GM18520 (cell line): ENCODE data around the gene ZBTB44.
"Not testable (repeated sequence)": the region's sequence is repeated elsewhere in the genome, so short reads cannot be mapped to it uniquely, and the experiment has no call there.

ENCODE experiments used
- ATAC-seq: cut with Tn5 transposase; IDR thresholded peaks from one replicate; pipeline ENCODE4 v1.9.1; 2021; ENCODE audit not compliant: unreplicated experiment

The ZBTB44 gene

GRCh38 chr11:130251763-130252162 is 63.0 kb downstream of the ZBTB44 start:
- not testable (repeated sequence) for ATAC-seq

GRCh38 chr11:130249929-130250328 is 64.8 kb downstream of the ZBTB44 start:
- not testable (repeated sequence) for ATAC-seq

- no peak for ATAC-seq
Observed at GRCh38 chr11:130249371-130249770, 65.3 kb downstream of the ZBTB44 start.

GRCh38 chr11:130247319-130247718 is 67.4 kb downstream of the ZBTB44 start:
- ATAC-seq, result no peak

GRCh38 chr11:130246738-130247137 is 68.0 kb downstream of the ZBTB44 start:
- no peak for ATAC-seq

GRCh38 chr11:130246270-130246669 is 68.4 kb downstream of the ZBTB44 start:
- no peak for ATAC-seq

GRCh38 chr11:130245375-130245774 is 69.3 kb downstream of the ZBTB44 start:
- not testable (repeated sequence) for ATAC-seq

- ATAC-seq, result no peak
Observed at GRCh38 chr11:130244848-130245247, 69.9 kb downstream of the ZBTB44 start.

- ATAC-seq, result no peak
Observed at GRCh38 chr11:130243816-130244215, 70.9 kb downstream of the ZBTB44 start.

- ATAC-seq, result no peak
Observed at GRCh38 chr11:130241713-130242112, 73.0 kb downstream of the ZBTB44 start.

GRCh38 chr11:130237282-130238006 is 77.3 kb downstream of the ZBTB44 start:
- ATAC-seq, result no peak

GRCh38 chr11:130234315-130234714 is 80.4 kb downstream of the ZBTB44 start:
- ATAC-seq, result no peak

- ATAC-seq, result not testable (repeated sequence)
Observed at GRCh38 chr11:130233888-130234287, 80.8 kb downstream of the ZBTB44 start.

GRCh38 chr11:130233486-130233885 is 81.2 kb downstream of the ZBTB44 start:
- not testable (repeated sequence) for ATAC-seq

- ATAC-seq, result no peak
Observed at GRCh38 chr11:130227373-130227772, 87.3 kb downstream of the ZBTB44 start.

GRCh38 chr11:130223291-130223971 is 91.3 kb downstream of the ZBTB44 start:
- no peak for ATAC-seq

GRCh38 chr11:130220311-130221035 is 94.2 kb downstream of the ZBTB44 start:
- ATAC-seq, result no peak

GRCh38 chr11:130219148-130219547 is 95.6 kb downstream of the ZBTB44 start:
- ATAC-seq, result no peak

GRCh38 chr11:130218501-130219070 is 96.1 kb downstream of the ZBTB44 start:
- no peak for ATAC-seq

GRCh38 chr11:130217133-130218031 is 97.3 kb downstream of the ZBTB44 start:
- no peak for ATAC-seq
